ENCODE results near the gene ZMYM3.
"Not testable (repeated sequence)": the region's sequence is repeated elsewhere in the genome, so short reads cannot be mapped to it uniquely, and the experiment has no call there.

The ZMYM3 gene

GRCh38 chrX:71254092-71254963, at the start of gene ZMYM3:
Gene ZMYM3, minus strand, starts transcription at chrX:71254140. Its CDS starts 885 bp downstream, at chrX:71253255.
- peak; percentile 67 for DNase-seq (ENCODE audit: low read depth)

GRCh38 chrX:71302461-71303213, 48.7 kb upstream of the ZMYM3 start:
- no peak for DNase-seq (ENCODE audit: low read depth)

- DNase-seq (ENCODE audit: low read depth), result no peak
Observed at GRCh38 chrX:71301195-71301924, 47.4 kb upstream of the ZMYM3 start, which contains the start of gene ITGB1BP2. Gene ITGB1BP2, plus strand, starts transcription at chrX:71301750. Its CDS starts 57 bp downstream, at chrX:71301807.

GRCh38 chrX:71300495-71300894, 46.6 kb upstream of the ZMYM3 start:
- DNase-seq (ENCODE audit: low read depth), result not testable (repeated sequence)

GRCh38 chrX:71300064-71300463, 46.1 kb upstream of the ZMYM3 start:
- not testable (repeated sequence) for DNase-seq (ENCODE audit: low read depth)

- DNase-seq (ENCODE audit: low read depth), result no peak
Observed at GRCh38 chrX:71298119-71298518, 44.2 kb upstream of the ZMYM3 start.

- no peak for DNase-seq (ENCODE audit: low read depth)
Observed at GRCh38 chrX:71296806-71297205, 42.9 kb upstream of the ZMYM3 start.

GRCh38 chrX:71292669-71293365, 38.9 kb upstream of the ZMYM3 start:
- DNase-seq (ENCODE audit: low read depth), result no peak

- DNase-seq (ENCODE audit: low read depth), result no peak
Observed at GRCh38 chrX:71291381-71291780, 37.4 kb upstream of the ZMYM3 start.

- DNase-seq (ENCODE audit: low read depth), result no peak
Observed at GRCh38 chrX:71285929-71286328, 32.0 kb upstream of the ZMYM3 start.

- peak; percentile 59 for DNase-seq (ENCODE audit: low read depth)
Observed at GRCh38 chrX:71283403-71284143, 29.6 kb upstream of the ZMYM3 start, which contains the start of gene NONO. Gene NONO, plus strand, starts transcription at chrX:71283635. Its CDS starts 7,003 bp downstream, at chrX:71290638.

- peak; percentile 16 for DNase-seq (ENCODE audit: low read depth)
Observed at GRCh38 chrX:71282514-71283402, 28.8 kb upstream of the ZMYM3 start.

GRCh38 chrX:71281300-71281699, 27.4 kb upstream of the ZMYM3 start:
- not testable (repeated sequence) for DNase-seq (ENCODE audit: low read depth)

- DNase-seq (ENCODE audit: low read depth), result not testable (repeated sequence)
Observed at GRCh38 chrX:71272313-71272712, 18.4 kb upstream of the ZMYM3 start.

- no peak for DNase-seq (ENCODE audit: low read depth)
Observed at GRCh38 chrX:71269801-71270395, 16.0 kb upstream of the ZMYM3 start.

GRCh38 chrX:71268624-71269023, 14.7 kb upstream of the ZMYM3 start:
- not testable (repeated sequence) for DNase-seq (ENCODE audit: low read depth)

- no peak for DNase-seq (ENCODE audit: low read depth)
Observed at GRCh38 chrX:71256856-71257255, 2.9 kb upstream of the ZMYM3 start.

- no peak for DNase-seq (ENCODE audit: low read depth)
Observed at GRCh38 chrX:71256051-71256450, 2.1 kb upstream of the ZMYM3 start.

Measured in stimulated activated CD8-positive, alpha-beta memory T cell treated with anti-CD3 and anti-CD28 coated beads, Interleukin-4, amount 100 ng/mL, for 24 hours (primary cell).